Measurements from ENCODE around the gene CERS1.

The CERS1 gene

GRCh38 chr19:18852648-18853047 is 43.3 kb downstream of the CERS1 start:
- FAIRE-seq (no peak), DNase-seq (ENCODE audit: insufficient read length, low spot score) (no peak)
- TF ChIP-seq, protein P1, sequence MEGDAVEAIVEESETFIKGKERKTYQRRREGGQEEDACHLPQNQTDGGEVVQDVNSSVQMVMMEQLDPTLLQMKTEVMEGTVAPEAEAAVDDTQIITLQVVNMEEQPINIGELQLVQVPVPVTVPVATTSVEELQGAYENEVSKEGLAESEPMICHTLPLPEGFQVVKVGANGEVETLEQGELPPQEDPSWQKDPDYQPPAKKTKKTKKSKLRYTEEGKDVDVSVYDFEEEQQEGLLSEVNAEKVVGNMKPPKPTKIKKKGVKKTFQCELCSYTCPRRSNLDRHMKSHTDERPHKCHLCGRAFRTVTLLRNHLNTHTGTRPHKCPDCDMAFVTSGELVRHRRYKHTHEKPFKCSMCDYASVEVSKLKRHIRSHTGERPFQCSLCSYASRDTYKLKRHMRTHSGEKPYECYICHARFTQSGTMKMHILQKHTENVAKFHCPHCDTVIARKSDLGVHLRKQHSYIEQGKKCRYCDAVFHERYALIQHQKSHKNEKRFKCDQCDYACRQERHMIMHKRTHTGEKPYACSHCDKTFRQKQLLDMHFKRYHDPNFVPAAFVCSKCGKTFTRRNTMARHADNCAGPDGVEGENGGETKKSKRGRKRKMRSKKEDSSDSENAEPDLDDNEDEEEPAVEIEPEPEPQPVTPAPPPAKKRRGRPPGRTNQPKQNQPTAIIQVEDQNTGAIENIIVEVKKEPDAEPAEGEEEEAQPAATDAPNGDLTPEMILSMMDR (IDR thresholded peaks at IDR 0.05; ENCODE audit: insufficient read depth, missing control alignments): no peak

- no peak for FAIRE-seq
- no peak for DNase-seq (ENCODE audit: insufficient read length, low spot score)
- TF ChIP-seq, protein P1 (IDR thresholded peaks at IDR 0.05; ENCODE audit: insufficient read depth, missing control alignments): no peak
These were observed 44.2 kb downstream of the CERS1 start for GRCh38 chr19:18851673-18852325.

DNA sequence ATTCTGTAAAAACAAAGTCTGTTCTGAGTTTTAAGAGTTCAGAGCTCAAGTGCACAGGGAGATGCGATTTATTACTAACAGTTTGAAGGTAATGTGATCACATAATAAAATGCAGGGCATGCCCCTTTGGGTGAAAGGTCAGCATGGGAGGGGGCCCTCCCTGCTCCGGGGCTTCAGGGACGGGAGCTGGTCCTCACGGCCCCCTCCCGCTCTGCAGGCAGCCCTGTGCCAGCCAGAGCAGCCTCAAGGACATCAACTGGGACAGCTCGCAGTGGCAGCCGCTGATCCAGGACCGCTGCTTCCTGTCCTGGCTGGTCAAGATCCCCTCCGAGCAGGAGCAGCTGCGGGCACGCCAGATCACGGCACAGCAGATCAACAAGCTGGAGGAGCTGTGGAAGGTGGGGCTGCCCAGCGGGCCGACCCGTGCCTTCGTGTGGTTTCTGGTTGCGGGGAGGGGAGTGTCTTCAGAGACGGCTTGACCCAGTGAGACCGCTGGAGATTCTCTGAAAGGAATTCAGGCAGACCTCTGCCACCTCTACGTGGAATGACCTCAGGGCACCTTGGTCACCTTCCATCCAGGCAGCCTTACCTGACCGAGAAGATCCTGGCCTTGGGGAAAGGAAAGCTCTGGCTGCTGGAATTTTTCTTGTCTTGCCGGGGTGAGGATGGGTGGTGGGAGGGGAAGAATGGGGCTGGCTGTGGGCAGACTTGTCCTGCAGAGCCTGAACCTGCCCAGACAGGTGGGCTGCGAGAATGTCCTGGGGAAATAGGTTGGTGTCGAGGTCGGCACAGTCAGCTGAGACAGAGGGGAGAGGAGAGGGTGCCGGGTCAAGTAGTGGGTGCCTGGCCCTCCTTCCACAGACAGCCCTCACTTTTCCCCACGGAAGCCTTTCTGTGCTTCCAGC is 45.2 kb downstream of the CERS1 start:
- TF ChIP-seq, protein P1 (IDR thresholded peaks at IDR 0.05; ENCODE audit: insufficient read depth, missing control alignments): no peak
- no peak for FAIRE-seq

DNA sequence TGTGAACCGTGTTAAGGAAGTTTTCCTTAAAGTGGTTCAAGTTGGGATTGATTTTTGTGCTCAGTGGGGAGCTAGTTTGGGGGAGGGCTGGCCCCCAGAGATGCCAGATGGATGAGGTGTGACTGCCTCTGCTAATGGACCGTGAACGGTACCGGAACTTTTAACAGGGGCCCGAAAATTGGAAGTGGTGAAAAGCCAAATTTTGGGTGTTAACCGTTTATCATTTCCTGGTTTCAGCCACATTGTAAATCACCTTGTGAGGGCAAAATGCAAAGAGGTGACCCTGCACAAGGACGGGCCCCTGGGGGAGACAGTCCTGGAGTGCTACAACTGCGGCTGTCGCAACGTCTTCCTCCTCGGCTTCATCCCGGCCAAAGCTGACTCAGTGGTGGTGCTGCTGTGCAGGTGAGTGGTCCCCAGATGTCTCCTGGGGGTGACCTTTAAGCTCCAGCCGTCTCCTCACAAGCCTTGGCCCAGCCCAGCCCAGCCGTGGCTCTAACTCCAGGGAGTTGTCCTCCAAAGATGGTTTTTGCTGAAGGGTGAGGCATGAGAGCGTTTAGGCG is 46.0 kb downstream of the CERS1 start:
- TF ChIP-seq, protein P1 (IDR thresholded peaks at IDR 0.05; ENCODE audit: insufficient read depth, missing control alignments): no peak
- no peak for FAIRE-seq

More for the DNA sequence above, 45.2 kb downstream of the CERS1 start:
- no peak for DNase-seq (ENCODE audit: insufficient read length, low spot score)

DNA sequence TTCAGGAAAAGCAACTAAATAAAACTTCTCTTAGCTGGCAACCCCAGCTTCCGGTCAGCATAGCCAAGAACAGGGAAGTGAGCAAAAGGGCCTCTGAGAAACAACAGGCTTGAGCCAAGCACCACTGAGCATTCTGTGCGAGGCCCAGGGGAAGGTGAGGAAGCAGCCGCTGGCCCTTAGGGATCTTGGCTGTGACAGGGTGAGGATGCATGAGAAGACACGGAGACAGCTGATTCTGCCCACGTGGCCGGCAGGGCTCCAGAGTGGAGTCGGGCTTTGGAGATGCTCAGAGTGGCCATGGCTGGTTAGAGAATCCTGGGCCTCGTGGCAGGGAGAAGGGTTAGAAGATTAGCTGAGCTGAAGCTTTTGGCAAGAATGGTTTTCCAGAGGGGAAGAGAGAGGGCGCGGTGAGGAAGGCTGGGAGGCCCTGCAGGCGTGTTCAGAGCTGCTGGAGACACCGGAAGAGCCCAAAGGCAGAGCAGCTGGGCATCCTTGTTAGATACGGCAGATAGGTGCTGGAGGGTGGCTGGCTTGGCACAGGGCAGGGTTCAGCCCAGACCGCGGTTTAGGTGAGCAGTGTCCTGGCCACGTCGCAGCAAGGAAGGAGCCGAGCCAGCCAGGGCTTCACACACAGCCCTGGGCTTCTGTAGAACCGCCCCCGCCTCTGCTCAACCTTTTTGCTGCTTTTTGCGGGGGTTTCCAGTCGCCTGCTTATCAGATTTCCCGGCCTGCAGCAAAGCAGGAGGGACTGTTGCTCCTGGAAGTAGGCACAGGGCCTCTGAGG is 46.9 kb downstream of the CERS1 start:
- TF ChIP-seq, protein P1 (IDR thresholded peaks at IDR 0.05; ENCODE audit: insufficient read depth, missing control alignments): no peak
- FAIRE-seq (no peak), DNase-seq (ENCODE audit: insufficient read length, low spot score) (no peak)

More for the DNA sequence above, 46.0 kb downstream of the CERS1 start:
- DNase-seq (ENCODE audit: insufficient read length, low spot score): no peak

- FAIRE-seq (no peak), DNase-seq (ENCODE audit: insufficient read length, low spot score) (no peak)
- TF ChIP-seq, protein P1 (IDR thresholded peaks at IDR 0.05; ENCODE audit: insufficient read depth, missing control alignments): no peak
These were observed 48.2 kb downstream of the CERS1 start for GRCh38 chr19:18847549-18848463.
